IMR-90 (cell line): ENCODE data around the gene TRIM66. TPM values are rescaled to one million over a fixed set of nuclear protein-coding genes. Genes with fewer than 3 reads are reported as not detected.

Source experiments
- ATAC-seq: fragments of 200-7000 bp; cut with Tn5 transposase; 2 replicates; pipeline ENCODE4 v1.9.1; 2020; ENCODE audit warnings: low read depth, mild to moderate bottlenecking, moderate library complexity
- BruUV-seq: library from RNA; stranded (reverse); fragments of 400-500 nt; replicated peaks from 2 replicates; lab custom pipeline; 2021; lab: Mats Ljungman, UMichigan
- CTCF ChIA-PET: fragments of 300-600 bp; formaldehyde crosslinking; extraction: SDS; loops from one replicate; lab custom pipeline; 2021; ENCODE audit warnings: antibody characterized with exemption; lab: Yijun Ruan, JAX
- POLR2A ChIA-PET: fragments of 300-600 bp; sonication (Branson Sonifier 250); formaldehyde crosslinking; loops from one replicate; lab custom pipeline; 2022; ENCODE audit warnings: antibody characterized with exemption; ENCODE audit not compliant: unreplicated experiment; lab: Charles Lee
- DNase-seq: peaks from one replicate; pipeline ENCODE4 v3.0.0; 2013
- H2AFZ ChIP-seq: replicated peaks from 2 replicates; pipeline ENCODE3; 2013; ENCODE audit warnings: low read length, mild to moderate bottlenecking; ENCODE audit not compliant: poor library complexity
- H2AK5ac ChIP-seq: 2 replicates; pipeline ENCODE4 v1.6.1; 2013; ENCODE audit warnings: low read depth, low read length, inconsistent platforms
- H2AK9ac ChIP-seq: replicated peaks from 2 replicates; pipeline ENCODE3; 2013; ENCODE audit warnings: mild to moderate bottlenecking, low read depth, low read length, moderate library complexity; ENCODE audit not compliant: poor library complexity
- H2BK120ac ChIP-seq: 2 replicates; pipeline ENCODE4 v1.6.1; 2013; ENCODE audit warnings: low read depth, low read length, inconsistent platforms
- H2BK15ac ChIP-seq: 3 replicates; pipeline ENCODE4 v1.6.1; 2013; ENCODE audit warnings: low read depth, low read length, inconsistent platforms
- H2BK20ac ChIP-seq: 2 replicates; pipeline ENCODE4 v1.6.1; 2013; ENCODE audit warnings: low read depth, mild to moderate bottlenecking, inconsistent platforms, low read length, moderate library complexity
- H2BK5ac ChIP-seq: 2 replicates; pipeline ENCODE4 v1.6.1; 2013; ENCODE audit warnings: mild to moderate bottlenecking, low read depth, low read length, inconsistent platforms; ENCODE audit not compliant: poor library complexity, severe bottlenecking
- H3K14ac ChIP-seq: replicated peaks from 2 replicates; pipeline ENCODE4 v1.6.1; 2013; ENCODE audit warnings: low read depth, low read length, inconsistent platforms
- H3K18ac ChIP-seq: 2 replicates; pipeline ENCODE4 v1.6.1; 2013; ENCODE audit warnings: low read depth, low read length, control low read depth
- H3K23ac ChIP-seq: 2 replicates; pipeline ENCODE4 v1.6.1; 2013; ENCODE audit warnings: low read depth, low read length, inconsistent platforms
- H3K27ac ChIP-seq: 2 replicates; pipeline ENCODE4 v1.5.1; 2013; ENCODE audit warnings: mild to moderate bottlenecking, control low read depth, low read length; ENCODE audit not compliant: insufficient read depth
- H3K27me3 ChIP-seq: 2 replicates; pipeline ENCODE4 v1.6.1; 2013; ENCODE audit warnings: low read length; ENCODE audit not compliant: control insufficient read depth, insufficient read depth
- H3K36me3 ChIP-seq: 2 replicates; pipeline ENCODE4 v1.6.1; 2013; ENCODE audit warnings: low read length, mixed read lengths; ENCODE audit not compliant: control insufficient read depth, insufficient read depth
- H3K4ac ChIP-seq: 2 replicates; pipeline ENCODE4 v1.6.1; 2013; ENCODE audit warnings: low read depth, low read length, inconsistent platforms
- H3K4me1 ChIP-seq: 2 replicates; pipeline ENCODE4 v1.6.1; 2013; ENCODE audit warnings: low read length, mixed read lengths; ENCODE audit not compliant: control insufficient read depth, insufficient read depth
- H3K4me2 ChIP-seq: 2 replicates; pipeline ENCODE4 v1.6.1; 2013; ENCODE audit warnings: low read depth, mild to moderate bottlenecking, control low read depth, low read length, moderate library complexity
- H3K4me3 ChIP-seq: 2 replicates; pipeline ENCODE4 v1.5.1; 2013; ENCODE audit warnings: low read depth, mild to moderate bottlenecking, control low read depth, low read length, moderate library complexity; ENCODE audit not compliant: insufficient read depth
- H3K56ac ChIP-seq: 2 replicates; pipeline ENCODE4 v1.6.1; 2013; ENCODE audit warnings: low read length, inconsistent platforms; ENCODE audit not compliant: insufficient read depth; ENCODE audit errors: extremely low read depth
- H3K79me1 ChIP-seq, 2 experiments: 2 replicates each; pipeline ENCODE4 v1.6.1; 2013; ENCODE audit warnings: low read length in 2 of 2, inconsistent platforms in 1 of 2, low read depth in 1 of 2
- H3K9ac ChIP-seq: 2 replicates; pipeline ENCODE4 v1.6.1; 2013; ENCODE audit warnings: low read depth, low read length, control low read depth
- H3K9me1 ChIP-seq: 2 replicates; pipeline ENCODE4 v1.6.1; 2013; ENCODE audit warnings: low read length, inconsistent platforms; ENCODE audit not compliant: insufficient read depth
- H3K9me3 ChIP-seq: 2 replicates; pipeline ENCODE4 v1.6.1; 2013; ENCODE audit warnings: low read length; ENCODE audit not compliant: control insufficient read depth, insufficient read depth
- H4K20me1 ChIP-seq: 2 replicates; pipeline ENCODE4 v1.6.1; 2013; ENCODE audit warnings: low read length, inconsistent platforms; ENCODE audit not compliant: insufficient read depth
- H4K5ac ChIP-seq: 2 replicates; pipeline ENCODE4 v1.6.1; 2013; ENCODE audit warnings: mild to moderate bottlenecking, low read depth, low read length, control low read depth
- H4K8ac ChIP-seq, 2 experiments: 2 replicates each; pipeline ENCODE4 v1.6.1; 2013; ENCODE audit warnings: low read depth in 2 of 2, low read length in 2 of 2, control low read depth in 1 of 2, inconsistent platforms in 1 of 2
- H4K91ac ChIP-seq: 2 replicates; pipeline ENCODE4 v1.6.1; 2013; ENCODE audit warnings: low read depth, low read length, inconsistent platforms; ENCODE audit not compliant: insufficient read depth
- BHLHE40 ChIP-seq: fragments of 150-350 bp; IDR thresholded peaks from 2 replicates; pipeline ENCODE4 v1.6.1; 2016; ENCODE audit warnings: mild to moderate bottlenecking, low read depth, low read length
- CEBPB ChIP-seq: IDR thresholded peaks from 2 replicates; pipeline ENCODE4 v1.6.1; 2012; ENCODE audit warnings: low read depth, low read length, improper control_type of control experiment
- CHD1 ChIP-seq: IDR thresholded peaks from 2 replicates; pipeline ENCODE4 v1.6.1; 2012; ENCODE audit warnings: low read depth, low read length, improper control_type of control experiment
- CTCF ChIP-seq: conservative IDR thresholded peaks from 2 replicates; pipeline ENCODE4 v1.5.1; 2012; ENCODE audit warnings: mild to moderate bottlenecking, low read depth, low read length, improper control_type of control experiment
- ELK1 ChIP-seq: fragments of 150-350 bp; IDR thresholded peaks from 2 replicates; pipeline ENCODE4 v1.6.1; 2016; ENCODE audit warnings: low read depth, mild to moderate bottlenecking, low read length, moderate library complexity, borderline replicate concordance
- MAZ ChIP-seq: IDR thresholded peaks from 2 replicates; pipeline ENCODE4 v1.6.1; 2012; ENCODE audit warnings: low read depth, mild to moderate bottlenecking, low read length, improper control_type of control experiment, moderate library complexity, borderline replicate concordance
- MXI1 ChIP-seq: IDR thresholded peaks from 2 replicates; pipeline ENCODE4 v1.6.1; 2012; ENCODE audit warnings: low read depth, mild to moderate bottlenecking, low read length, moderate library complexity, borderline replicate concordance
- NFE2L2 ChIP-seq: fragments of 150-350 bp; IDR thresholded peaks from 2 replicates; pipeline ENCODE4 v1.6.1; 2016; ENCODE audit warnings: low read depth, mild to moderate bottlenecking, low read length
- POLR2A ChIP-seq: IDR thresholded peaks from 2 replicates; pipeline ENCODE4 v1.6.1; 2012; ENCODE audit warnings: mild to moderate bottlenecking, low read depth, low read length
- RAD21 ChIP-seq: IDR thresholded peaks from 2 replicates; pipeline ENCODE4 v1.6.1; 2012; ENCODE audit warnings: low read length, improper control_type of control experiment
- RFX5 ChIP-seq: IDR thresholded peaks from 2 replicates; pipeline ENCODE4 v1.8.0; 2012; ENCODE audit warnings: low read depth, mild to moderate bottlenecking, low read length, moderate library complexity
- USF2 ChIP-seq: fragments of 150-350 bp; IDR thresholded peaks from 2 replicates; pipeline ENCODE4 v1.6.1; 2017; ENCODE audit warnings: mild to moderate bottlenecking, antibody characterized with exemption, low read length, low read depth
- WGBS, 2 experiments: methylation state at CpG; one replicate each; pipeline versions ENCODE4 v1.1.5 to v1.1.7; 2013; ENCODE audit warnings: missing lambda C conversion rate in 2 of 2; ENCODE audit not compliant: insufficient read length in 1 of 2; ENCODE audit errors: extremely low coverage in 2 of 2; 5-methylcytosine and 5-hydroxymethylcytosine counted together
- dilution Hi-C: fragments of 300-500 bp; cut with HindIII; formaldehyde crosslinking; loops from one replicate; pipeline ENCODE4 v1.14.3; 2018; ENCODE audit warnings: low sequenced_read_pairs; ENCODE audit not compliant: unreplicated experiment
- in situ Hi-C: fragments of 300-500 bp; cut with MboI; formaldehyde crosslinking; loops from 3 replicates; pipeline ENCODE4 v1.14.3; 2019; ENCODE audit warnings: low sequenced_read_pairs, inconsistent platforms, mixed read lengths
- intact Hi-C: fragments of 100-400 bp; cut with micrococcal nuclease; formaldehyde crosslinking; loops from 2 replicates; pipeline ENCODE4 v1.10.0; 2022
- polyA plus RNA-seq, 3 experiments: library from polyadenylated mRNA; depleted of rRNA; stranded (reverse); fragments of >200 nt; gene quantifications; 2 replicates each; pipeline ENCODE4 v1.2.3, GENCODE V29; 2012; ENCODE audit warnings: low replicate concordance in 1 of 3
- total RNA-seq: library from RNA; depleted of rRNA; stranded (reverse); fragments of >200 nt; gene quantifications from 2 replicates; pipeline ENCODE4 v1.2.3, GENCODE V29; 2012

Gene TRIM66
- total and polyA plus RNA-seq, 2 of the 4 experiments (the other 2 are of a cell fraction) = 4.4 to 5.0 TPM

- no peak for TF ChIP-seq CTCF
These were observed 57.8 kb downstream of the TRIM66 start (continued) for GRCh38 chr11:8624698-8625097.

- POLR2A ChIA-PET = no interaction called here
- dilution Hi-C loops = no loop called here
These were observed 61.3 kb downstream of the TRIM66 start for GRCh38 chr11:8621147-8621546.

More at GRCh38 chr11:8621147-8621546, 61.3 kb downstream of the TRIM66 start:
- Histone ChIP-seq H3K27ac (no peak overlapping the region), H4K8ac (no peak overlapping the region), H2BK20ac (no peak overlapping the region), H3K56ac (no peak overlapping the region), H2AFZ (no peak overlapping the region), H4K5ac (no peak overlapping the region), H3K9me1 (peaks cover 3% of the 10 kb centered on the region; the same call in 1 of the 2 replicates), H3K4ac (no peak overlapping the region), H3K4me2 (no peak overlapping the region), H4K20me1 (no peaks in the 10 kb centered on the region), H3K14ac (no peak overlapping the region), H3K23ac (no peak overlapping the region), H4K91ac (no peak overlapping the region), H3K9ac (no peak overlapping the region), H2AK5ac (no peak overlapping the region), H3K36me3 (peaks cover 50% of the 10 kb centered on the region), H3K18ac (no peak overlapping the region), H3K4me1 (no peaks in the 10 kb centered on the region), H3K79me1 (no peaks in the 10 kb centered on the region), H3K9me3 (no peaks in the 10 kb centered on the region), H3K27me3 (no peaks in the 10 kb centered on the region), H2BK5ac (no peak overlapping the region), H3K4me3 (no peak overlapping the region), H2BK15ac (no peak overlapping the region), H2BK120ac (no peak overlapping the region), H2AK9ac (no peak overlapping the region)
- DNase-seq (no peak), ATAC-seq (no peak)
- TF ChIP-seq USF2 (no peak), RAD21 (no peak), CEBPB (no peak), MAZ (no peak), CTCF (no peak), BHLHE40 (no peak), CHD1 (no peak), ELK1 (no peak), MXI1 (no peak), RFX5 (no peak), POLR2A (no peak), NFE2L2 (no peak)
- no TSS peak for BruUV-seq
- WGBS, 2 experiments = 69% methylated on average over 3 of the region's 4 CpGs; no CpG with 5 or more reads in 1 of the 2 experiments
- intact Hi-C loops (no loop called here), in situ Hi-C loops (no loop called here)
- CTCF ChIA-PET = no interaction called here
